Breast epithelium (tissue), 4 donors: ENCODE measurements around the gene USP50. TPM values are rescaled to one million over a fixed set of nuclear protein-coding genes. Genes with fewer than 3 reads are reported as not detected.
"Not testable (repeated sequence)": the region's sequence is repeated elsewhere in the genome, so short reads cannot be mapped to it uniquely, and the experiment has no call there.

Experiments
- DNase-seq, 2 donors: peaks; one replicate each; pipeline ENCODE4 v3.0.0-alpha.2; 2019; ENCODE audit warnings: low spot score in 2 of 2
- H3K27ac ChIP-seq, 2 donors: fragments of 200-600 bp; sonication (generic) in 1 of 2; one replicate each; pipeline ENCODE4 v1.5.1; 2016 to 2019; ENCODE audit warnings: mild to moderate bottlenecking in 1 of 2
- H3K27me3 ChIP-seq, 2 donors: fragments of 200-600 bp; sonication (generic) in 1 of 2; one replicate each; pipeline versions ENCODE4 v1.5.1 to v1.6.0; 2017 to 2019; ENCODE audit warnings: control low read depth in 1 of 2, mild to moderate bottlenecking in 1 of 2
- H3K36me3 ChIP-seq: fragments of 200-600 bp; one replicate; pipeline ENCODE4 v1.5.1; 2019
- H3K4me1 ChIP-seq, 2 donors: fragments of 200-600 bp; sonication (generic); one replicate each; pipeline ENCODE4 v1.5.1; 2016 to 2019; ENCODE audit warnings: control low read depth in 1 of 2
- H3K4me3 ChIP-seq, 3 donors: fragments of 200-600 bp; sonication (generic); 1 replicate in 2 of 3; 2 replicates in 1 of 3; pipeline ENCODE4 v1.5.1; 2016 to 2019; ENCODE audit warnings: mild to moderate bottlenecking in 3 of 3, moderate library complexity in 2 of 3
- H3K9me3 ChIP-seq, 2 donors: fragments of 200-600 bp; sonication (generic) in 1 of 2; one replicate each; pipeline ENCODE4 v1.5.1; 2016 to 2019; ENCODE audit warnings: control low read depth in 1 of 2
- POLR2A ChIP-seq: fragments of 450-650 bp; IDR thresholded peaks from one replicate; pipeline ENCODE4 v1.6.1; 2016; ENCODE audit warnings: antibody characterized with exemption, mild to moderate bottlenecking, moderate library complexity
- POLR2AphosphoS5 ChIP-seq, 3 donors: sonication (generic); formaldehyde crosslinking; IDR thresholded peaks; one replicate each; pipeline ENCODE4 v1.6.1; 2017; ENCODE audit warnings: antibody characterized with exemption in 3 of 3
- intact Hi-C: fragments of 100-400 bp; cut with DNase I; formaldehyde crosslinking; loops from one replicate; pipeline ENCODE4 v1.15.1; 2023; ENCODE audit warnings: low total_unique reads
- total RNA-seq, 3 donors: library from RNA; depleted of rRNA; stranded (reverse); fragments of >200 nt; gene quantifications; one replicate each; pipeline ENCODE4 v1.1.0, GENCODE V29; 2016
- TF ChIP-seq, protein P1 (sequence below), 3 donors: fragments of 450-650 bp; IDR thresholded peaks; one replicate each; pipeline ENCODE4 v1.5.1; 2016 to 2017; ENCODE audit warnings: antibody characterized with exemption in 3 of 3, mild to moderate bottlenecking in 3 of 3, moderate library complexity in 3 of 3

Gene USP50
- total RNA-seq, 3 donors from 2014 or later, result 1.2 to 1.3 TPM; not detected in 1

DNA sequence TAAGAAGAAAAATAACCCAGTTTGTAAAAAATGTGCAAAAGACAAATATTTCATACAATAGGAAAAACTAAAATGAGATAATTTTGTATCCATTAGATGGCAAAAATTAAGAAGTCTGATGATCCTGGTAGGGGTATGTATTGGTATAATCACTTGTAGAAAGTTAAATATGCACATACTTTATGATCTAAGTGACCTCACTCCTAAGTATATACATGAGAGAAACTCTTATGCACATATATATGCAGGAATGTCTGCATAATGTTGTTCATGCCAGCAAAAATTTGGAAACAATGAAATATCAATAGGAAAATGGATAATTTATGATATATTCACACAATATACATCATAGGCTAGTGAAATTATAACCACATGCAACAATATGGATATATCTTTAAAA lies 33.5 kb downstream of the USP50 start:
- no peak for DNase-seq
- TF ChIP-seq POLR2A (no peak), POLR2AphosphoS5 (IDR thresholded peaks at IDR 0.05) (no peak)
- TF ChIP-seq, protein P1, sequence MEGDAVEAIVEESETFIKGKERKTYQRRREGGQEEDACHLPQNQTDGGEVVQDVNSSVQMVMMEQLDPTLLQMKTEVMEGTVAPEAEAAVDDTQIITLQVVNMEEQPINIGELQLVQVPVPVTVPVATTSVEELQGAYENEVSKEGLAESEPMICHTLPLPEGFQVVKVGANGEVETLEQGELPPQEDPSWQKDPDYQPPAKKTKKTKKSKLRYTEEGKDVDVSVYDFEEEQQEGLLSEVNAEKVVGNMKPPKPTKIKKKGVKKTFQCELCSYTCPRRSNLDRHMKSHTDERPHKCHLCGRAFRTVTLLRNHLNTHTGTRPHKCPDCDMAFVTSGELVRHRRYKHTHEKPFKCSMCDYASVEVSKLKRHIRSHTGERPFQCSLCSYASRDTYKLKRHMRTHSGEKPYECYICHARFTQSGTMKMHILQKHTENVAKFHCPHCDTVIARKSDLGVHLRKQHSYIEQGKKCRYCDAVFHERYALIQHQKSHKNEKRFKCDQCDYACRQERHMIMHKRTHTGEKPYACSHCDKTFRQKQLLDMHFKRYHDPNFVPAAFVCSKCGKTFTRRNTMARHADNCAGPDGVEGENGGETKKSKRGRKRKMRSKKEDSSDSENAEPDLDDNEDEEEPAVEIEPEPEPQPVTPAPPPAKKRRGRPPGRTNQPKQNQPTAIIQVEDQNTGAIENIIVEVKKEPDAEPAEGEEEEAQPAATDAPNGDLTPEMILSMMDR (IDR thresholded peaks at IDR 0.05), result no peak
- Histone ChIP-seq H3K36me3 (no peaks in the 10 kb centered on the region), H3K9me3 (peaks cover 3 to 4% of the 10 kb centered on the region in 2 donors), H3K27me3 (no peaks in the 10 kb centered on the region), H3K4me3 (no peak overlapping the region), H3K4me1 (no peaks in the 10 kb centered on the region), H3K27ac (no peak overlapping the region)
- intact Hi-C loops, result no loop called here

GRCh38 chr15:50506121-50506520 lies 40.3 kb downstream of the USP50 start:
- no peaks in the 10 kb centered on the region for H3K9me3 ChIP-seq
- TF ChIP-seq, protein P1 (IDR thresholded peaks at IDR 0.05), result no peak
- no peak for TF ChIP-seq POLR2A
- TF ChIP-seq POLR2AphosphoS5 (IDR thresholded peaks at IDR 0.05), result no peak
- no peaks in the 10 kb centered on the region for H3K36me3 ChIP-seq
- H3K4me1 ChIP-seq, result no peaks in the 10 kb centered on the region
- intact Hi-C loops, result no loop called here
- H3K27me3 ChIP-seq, result no peaks in the 10 kb centered on the region
- H3K4me3 ChIP-seq, result no peak overlapping the region
- DNase-seq, result no peak
- no peak overlapping the region for H3K27ac ChIP-seq

DNA sequence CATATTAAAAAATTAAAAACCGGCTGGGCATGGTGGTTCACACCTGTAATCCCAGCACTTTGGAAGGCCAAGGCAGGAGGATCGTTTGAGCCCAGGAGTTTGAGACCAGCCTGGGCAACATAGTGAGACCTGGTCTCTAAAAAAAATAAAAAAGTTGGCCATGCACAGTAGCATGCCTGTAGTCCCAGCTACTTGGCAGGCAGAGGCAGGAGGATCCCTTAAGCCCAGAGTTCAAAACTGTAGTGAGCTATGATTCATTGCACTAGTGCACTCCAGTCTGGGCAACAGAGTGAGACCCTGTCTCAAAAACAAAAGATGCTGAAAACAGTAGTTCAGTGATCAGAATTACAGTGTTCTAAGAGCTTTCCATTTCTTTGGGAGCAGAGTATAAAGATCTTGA lies 40.8 kb downstream of the USP50 start:
- intact Hi-C loops, H3K4me1 ChIP-seq, H3K36me3 ChIP-seq, H3K27ac ChIP-seq, H3K27me3 ChIP-seq, H3K4me3 ChIP-seq, H3K9me3 ChIP-seq, DNase-seq: not testable (repeated sequence)

DNA sequence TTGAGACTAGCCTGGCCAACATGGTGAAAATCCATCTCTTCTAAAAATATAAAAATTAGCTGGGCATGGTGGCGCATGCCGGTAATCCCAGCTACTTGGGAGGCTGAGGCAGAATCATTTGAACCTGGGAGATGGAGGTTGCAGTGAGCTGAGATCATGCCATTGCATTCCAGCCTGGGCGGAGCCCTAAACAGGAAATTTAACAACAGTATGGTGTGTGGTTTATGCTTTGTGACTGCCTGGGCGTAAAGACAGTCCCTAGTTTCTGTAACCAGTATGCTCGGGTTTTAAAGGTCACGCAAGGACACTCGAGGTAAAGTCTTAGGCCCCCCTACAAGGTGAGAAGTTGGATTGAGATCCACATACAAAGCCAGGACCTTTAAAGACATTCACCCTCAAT lies 43.3 kb downstream of the USP50 start:
- no peak for DNase-seq
- Histone ChIP-seq H3K4me3 (no peak overlapping the region), H3K36me3 (no peaks in the 10 kb centered on the region), H3K9me3 (no peaks in the 10 kb centered on the region), H3K27me3 (no peaks in the 10 kb centered on the region), H3K27ac (no peak overlapping the region), H3K4me1 (no peaks in the 10 kb centered on the region)
- intact Hi-C loops, result no loop called here
- TF ChIP-seq POLR2AphosphoS5 (IDR thresholded peaks at IDR 0.05) (no peak), POLR2A (no peak)
- TF ChIP-seq, protein P1 (IDR thresholded peaks at IDR 0.05), result no peak

GRCh38 chr15:50501815-50502214 lies 44.7 kb downstream of the USP50 start:
- intact Hi-C loops, result no loop called here
- Histone ChIP-seq H3K4me3 (no peak overlapping the region), H3K4me1 (no peaks in the 10 kb centered on the region), H3K9me3 (no peaks in the 10 kb centered on the region), H3K36me3 (no peaks in the 10 kb centered on the region), H3K27ac (no peak overlapping the region), H3K27me3 (no peaks in the 10 kb centered on the region)
- TF ChIP-seq, protein P1 (IDR thresholded peaks at IDR 0.05), result no peak
- TF ChIP-seq POLR2A, result no peak
- no peak for TF ChIP-seq POLR2AphosphoS5 (IDR thresholded peaks at IDR 0.05)
- DNase-seq, result no peak

GRCh38 chr15:50500352-50500751 lies 46.1 kb downstream of the USP50 start:
- TF ChIP-seq POLR2A (no peak), POLR2AphosphoS5 (IDR thresholded peaks at IDR 0.05) (no peak)
- TF ChIP-seq, protein P1 (IDR thresholded peaks at IDR 0.05), result no peak
- Histone ChIP-seq H3K4me1 (no peaks in the 10 kb centered on the region), H3K27me3 (no peaks in the 10 kb centered on the region), H3K27ac (no peak overlapping the region), H3K36me3 (no peaks in the 10 kb centered on the region), H3K4me3 (no peak overlapping the region), H3K9me3 (no peaks in the 10 kb centered on the region)
- intact Hi-C loops, result no loop called here
- no peak for DNase-seq
